ENCODE measurements around the gene DEDD.

- no peak for TF ChIP-seq JUNB (IDR thresholded peaks at IDR 0.05)
- TF ChIP-seq CTCF (IDR thresholded peaks at IDR 0.05), result no peak
- TF ChIP-seq BHLHE40 (IDR thresholded peaks at IDR 0.05; ENCODE audit: low read depth, low read length), result no peak
Measured at GRCh38 chr1:161095230-161095629, 37.2 kb downstream of the DEDD start.

All from A549 (cell line).